ENCODE data around the gene ZNF804A.

DNA sequence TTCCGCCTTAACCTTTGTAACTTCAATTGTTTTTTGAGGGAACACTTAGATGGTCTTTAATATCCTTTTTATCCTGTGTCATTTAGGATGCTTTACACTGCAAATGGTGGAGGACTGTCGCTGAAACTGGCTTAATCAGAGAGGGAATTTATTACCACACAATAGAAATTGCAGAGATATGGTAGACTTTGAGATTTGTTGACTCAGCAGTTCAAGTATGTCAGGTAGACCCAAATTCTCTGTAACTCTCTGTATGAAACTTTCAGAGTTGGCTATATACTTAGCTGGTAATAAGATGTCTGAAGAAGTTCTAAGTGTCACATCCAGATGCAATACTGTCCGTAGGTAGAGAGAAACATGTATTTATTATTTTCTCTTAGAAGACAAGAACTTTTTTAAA lies 100.1 kb downstream of the ZNF804A start:
- TF ChIP-seq, protein P1, sequence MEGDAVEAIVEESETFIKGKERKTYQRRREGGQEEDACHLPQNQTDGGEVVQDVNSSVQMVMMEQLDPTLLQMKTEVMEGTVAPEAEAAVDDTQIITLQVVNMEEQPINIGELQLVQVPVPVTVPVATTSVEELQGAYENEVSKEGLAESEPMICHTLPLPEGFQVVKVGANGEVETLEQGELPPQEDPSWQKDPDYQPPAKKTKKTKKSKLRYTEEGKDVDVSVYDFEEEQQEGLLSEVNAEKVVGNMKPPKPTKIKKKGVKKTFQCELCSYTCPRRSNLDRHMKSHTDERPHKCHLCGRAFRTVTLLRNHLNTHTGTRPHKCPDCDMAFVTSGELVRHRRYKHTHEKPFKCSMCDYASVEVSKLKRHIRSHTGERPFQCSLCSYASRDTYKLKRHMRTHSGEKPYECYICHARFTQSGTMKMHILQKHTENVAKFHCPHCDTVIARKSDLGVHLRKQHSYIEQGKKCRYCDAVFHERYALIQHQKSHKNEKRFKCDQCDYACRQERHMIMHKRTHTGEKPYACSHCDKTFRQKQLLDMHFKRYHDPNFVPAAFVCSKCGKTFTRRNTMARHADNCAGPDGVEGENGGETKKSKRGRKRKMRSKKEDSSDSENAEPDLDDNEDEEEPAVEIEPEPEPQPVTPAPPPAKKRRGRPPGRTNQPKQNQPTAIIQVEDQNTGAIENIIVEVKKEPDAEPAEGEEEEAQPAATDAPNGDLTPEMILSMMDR (conservative IDR thresholded peaks at IDR 0.05; ENCODE audit: low read depth, low read length): no peak
- no peak for TF ChIP-seq EZH2 (IDR thresholded peaks at IDR 0.05; ENCODE audit: borderline replicate concordance, low read depth, low read length, poor library complexity, severe bottlenecking)
